GM18870 (cell line): ENCODE measurements around the gene CDKAL1.

Experiments used
- ATAC-seq: cut with Tn5 transposase; IDR thresholded peaks from one replicate; pipeline ENCODE4 v1.9.1; 2021; ENCODE audit warnings: moderate library complexity; ENCODE audit not compliant: unreplicated experiment

The CDKAL1 gene

GRCh38 chr6:21123507-21124436 lies 589.5 kb downstream of the CDKAL1 start:
- no peak for ATAC-seq

DNA sequence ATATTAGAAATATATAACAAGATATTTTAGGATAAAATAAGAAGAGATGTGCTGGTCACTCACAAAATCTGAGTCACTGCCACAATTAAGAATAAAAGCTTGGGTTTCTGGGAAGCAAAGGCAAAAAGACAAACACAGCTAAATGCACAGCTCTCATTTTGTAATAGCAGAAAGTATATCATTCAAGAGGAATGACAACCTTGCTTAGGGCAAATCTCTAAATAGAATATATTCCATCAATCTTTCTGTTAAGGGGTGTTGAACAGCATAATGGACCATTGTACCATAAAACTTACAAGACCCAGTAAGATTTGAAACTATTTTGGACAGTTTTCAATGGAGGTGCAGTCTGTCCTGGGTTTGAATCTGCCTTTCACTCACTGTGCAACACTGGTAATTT lies 594.3 kb downstream of the CDKAL1 start:
- no peak for ATAC-seq

DNA sequence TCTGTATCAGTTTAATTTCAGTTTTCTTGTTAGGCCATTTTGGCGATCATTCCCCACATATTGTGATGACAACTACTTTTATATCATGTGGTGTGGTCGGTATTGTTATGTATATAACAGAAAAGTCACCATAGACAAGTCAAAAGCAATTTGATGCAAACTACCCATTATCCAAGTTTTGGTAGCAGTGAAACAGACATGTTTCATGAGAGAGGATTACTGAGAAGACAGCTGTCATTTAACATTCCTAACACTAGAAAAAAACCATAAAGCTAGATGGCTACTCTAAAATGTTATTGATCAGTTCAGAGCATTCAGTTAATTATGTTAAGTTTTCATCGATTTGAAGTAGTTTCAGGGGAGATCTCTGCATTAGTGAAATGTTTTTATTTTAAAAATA lies 597.1 kb downstream of the CDKAL1 start:
- no peak for ATAC-seq

GRCh38 chr6:21132446-21132845 lies 598.2 kb downstream of the CDKAL1 start:
- ATAC-seq, result no peak

DNA sequence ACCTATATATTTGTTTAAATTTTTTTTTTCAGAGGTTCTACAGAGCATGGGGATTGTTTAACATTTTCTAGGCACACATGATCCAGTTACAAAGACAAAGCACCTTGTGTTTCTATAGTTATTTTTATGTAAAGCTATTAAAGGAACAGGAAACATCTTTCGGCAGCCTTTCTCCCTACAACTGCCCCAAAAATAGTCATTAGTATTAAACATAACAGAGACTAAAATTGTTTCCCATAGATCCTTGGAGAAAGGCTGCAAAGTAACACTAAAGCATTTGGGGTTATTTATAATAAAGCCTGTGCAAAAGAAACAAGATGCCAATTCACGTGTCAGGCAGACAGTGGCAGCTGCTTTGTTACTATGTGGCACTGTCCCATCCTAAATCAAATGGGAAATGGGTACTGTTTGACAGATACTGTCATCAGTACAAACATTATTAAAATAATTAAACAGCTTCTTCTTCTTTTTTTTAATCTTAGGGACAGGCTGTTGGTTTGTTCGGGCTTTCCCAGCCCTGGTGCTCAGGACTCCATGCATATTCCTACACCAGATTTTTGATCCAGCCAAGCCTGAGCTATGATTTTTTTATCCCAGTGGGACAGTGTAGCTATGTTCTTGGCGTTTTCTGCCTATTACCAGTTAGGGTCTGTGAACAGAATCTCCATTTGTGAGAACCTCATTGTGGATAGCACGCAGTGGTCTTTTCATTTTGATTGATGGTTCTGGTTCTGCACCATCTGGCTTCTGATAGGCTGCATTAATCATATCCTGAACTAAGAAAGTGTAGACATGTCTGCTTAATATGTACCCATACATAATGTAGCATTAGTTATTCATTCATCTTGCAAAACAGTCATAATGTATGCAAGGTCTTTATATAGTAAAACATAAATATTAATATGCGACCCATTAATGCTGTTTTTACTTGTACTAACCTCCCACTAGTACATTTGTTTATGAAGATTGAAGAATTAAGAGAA lies 598.9 kb downstream of the CDKAL1 start:
- no peak for ATAC-seq

DNA sequence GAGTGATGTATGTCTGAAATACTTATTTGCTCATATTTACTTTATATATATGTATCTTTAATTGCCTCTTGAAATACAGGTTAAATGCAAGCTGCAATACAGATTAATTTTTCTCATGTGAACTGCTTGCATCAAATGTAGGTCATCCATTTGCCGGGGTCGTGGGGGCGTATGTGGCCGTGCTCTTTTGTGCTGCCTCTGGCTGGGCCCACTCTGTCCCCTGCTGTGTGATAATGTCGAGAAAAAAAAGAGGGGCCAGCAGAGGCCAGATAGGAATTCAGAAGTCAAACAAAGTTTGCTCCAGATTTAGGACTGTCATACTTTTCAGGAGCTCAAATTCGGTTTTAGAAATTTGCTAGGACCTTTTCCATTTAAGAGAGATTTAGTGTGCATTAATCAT lies 599.6 kb downstream of the CDKAL1 start:
- no peak for ATAC-seq

DNA sequence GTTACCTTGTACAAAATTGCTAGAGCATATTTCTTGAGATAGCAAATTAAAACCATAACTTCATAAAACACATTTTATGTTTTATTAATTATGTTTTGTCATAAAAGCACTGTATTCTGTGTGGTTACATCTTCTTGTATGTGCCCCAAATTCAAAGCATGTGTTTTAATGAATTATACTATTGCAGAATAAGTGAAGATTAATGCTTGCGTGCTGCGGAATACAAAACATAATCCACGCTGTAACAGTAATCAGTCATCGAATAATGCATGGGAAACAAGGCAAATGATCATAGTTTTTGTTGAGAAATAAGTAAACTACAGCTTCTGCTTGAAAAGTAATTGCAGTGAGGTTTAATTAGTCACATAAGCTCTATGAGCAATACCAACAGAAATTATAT lies 600.1 kb downstream of the CDKAL1 start:
- ATAC-seq, result no peak

GRCh38 chr6:21135484-21136013 lies 601.3 kb downstream of the CDKAL1 start:
- ATAC-seq, result no peak

- no peak for ATAC-seq
Measured at GRCh38 chr6:21137700-21138335, 603.6 kb downstream of the CDKAL1 start.

DNA sequence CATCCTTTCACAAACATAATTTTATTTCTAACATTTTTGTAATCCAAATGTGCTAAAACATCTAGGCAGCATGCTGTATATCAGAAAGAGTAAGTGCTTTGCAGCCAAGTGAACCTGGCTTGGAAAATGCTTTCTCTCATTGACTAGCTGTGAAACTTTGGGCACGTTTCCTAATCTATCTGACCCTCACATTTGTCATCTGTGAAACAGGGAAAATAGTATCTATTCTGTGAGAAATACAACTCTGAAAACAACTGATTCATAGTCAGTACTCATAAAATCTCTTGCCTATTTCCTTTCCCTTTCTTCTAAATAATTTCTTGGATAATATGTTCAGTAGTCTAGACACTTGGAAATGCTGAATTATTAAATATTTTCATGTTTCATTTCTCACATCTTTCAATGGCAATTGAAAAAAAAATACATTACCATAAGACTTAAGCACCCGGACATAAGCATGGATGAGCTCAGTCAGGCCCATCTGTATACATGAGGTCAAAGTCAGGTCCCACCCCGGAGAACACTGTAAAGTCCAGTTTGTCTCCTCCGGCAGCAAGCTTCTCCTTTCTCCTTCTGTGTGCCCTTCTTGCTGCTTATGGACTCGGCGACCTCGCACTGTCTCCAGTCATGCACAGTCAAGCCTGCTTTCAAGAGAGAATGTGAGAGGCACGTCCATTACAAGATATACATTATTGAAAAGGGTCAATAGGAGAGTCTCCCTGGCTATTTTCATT lies 604.2 kb downstream of the CDKAL1 start:
- ATAC-seq, result no peak

DNA sequence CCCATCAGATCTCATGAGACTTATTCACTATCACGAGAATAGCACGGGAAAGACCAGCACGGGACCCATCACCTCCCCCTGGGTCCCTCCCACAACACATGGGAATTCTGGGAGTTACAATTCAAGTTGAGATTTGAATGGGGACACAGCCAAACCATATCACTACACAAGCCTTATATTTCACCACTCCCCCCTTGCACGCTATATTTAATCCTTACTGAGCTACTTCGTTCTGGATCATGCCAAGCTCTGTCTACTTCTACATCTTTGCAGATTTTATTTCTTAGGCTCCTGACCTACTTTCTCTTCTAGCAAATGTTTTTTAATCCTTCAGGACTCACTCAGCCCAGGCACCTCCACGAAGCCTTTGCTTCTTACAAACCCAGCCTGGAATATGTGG lies 606.7 kb downstream of the CDKAL1 start:
- ATAC-seq, result no peak

- ATAC-seq, result no peak
Measured at GRCh38 chr6:21141616-21142303, 607.5 kb downstream of the CDKAL1 start.

- ATAC-seq, result no peak
Measured at GRCh38 chr6:21142741-21143140, 608.5 kb downstream of the CDKAL1 start.

DNA sequence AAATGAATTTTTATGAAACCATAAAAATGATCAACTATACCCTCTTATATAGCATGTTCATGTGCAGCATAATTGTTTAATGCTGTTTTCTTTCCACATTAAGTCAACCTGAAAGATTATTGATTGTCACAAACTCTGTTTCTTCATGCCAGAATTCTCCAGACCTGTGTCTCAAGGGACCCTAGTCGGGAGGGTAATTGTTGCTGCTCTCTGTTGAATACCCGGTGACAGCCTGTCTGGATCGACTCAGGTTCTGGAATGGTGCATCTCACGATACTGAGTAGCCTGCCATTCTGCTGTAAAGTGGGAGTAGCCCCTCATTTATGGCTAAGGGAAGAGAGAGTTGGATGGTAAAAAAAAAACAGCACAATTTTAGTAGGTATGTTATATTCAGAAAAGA lies 609.4 kb downstream of the CDKAL1 start:
- no peak for ATAC-seq

DNA sequence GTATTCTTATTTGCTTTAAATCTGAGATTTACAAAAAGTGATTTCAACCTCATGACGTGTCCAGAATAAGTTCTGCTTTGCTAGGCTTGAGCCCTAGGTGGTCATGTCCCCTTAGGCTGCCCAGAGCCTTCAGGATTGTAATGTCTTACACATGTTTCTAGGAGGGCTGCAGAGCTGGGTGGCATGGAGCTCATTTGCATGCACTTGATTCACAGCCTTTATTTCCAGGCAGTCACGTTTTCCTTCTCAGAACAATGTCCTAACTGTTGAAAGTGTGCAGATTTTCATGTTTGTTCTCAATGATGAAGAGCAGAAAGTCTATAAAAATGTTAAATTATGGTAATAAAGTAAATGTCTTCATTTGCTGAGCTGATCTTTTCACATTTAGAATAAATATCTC lies 610.7 kb downstream of the CDKAL1 start:
- no peak for ATAC-seq

DNA sequence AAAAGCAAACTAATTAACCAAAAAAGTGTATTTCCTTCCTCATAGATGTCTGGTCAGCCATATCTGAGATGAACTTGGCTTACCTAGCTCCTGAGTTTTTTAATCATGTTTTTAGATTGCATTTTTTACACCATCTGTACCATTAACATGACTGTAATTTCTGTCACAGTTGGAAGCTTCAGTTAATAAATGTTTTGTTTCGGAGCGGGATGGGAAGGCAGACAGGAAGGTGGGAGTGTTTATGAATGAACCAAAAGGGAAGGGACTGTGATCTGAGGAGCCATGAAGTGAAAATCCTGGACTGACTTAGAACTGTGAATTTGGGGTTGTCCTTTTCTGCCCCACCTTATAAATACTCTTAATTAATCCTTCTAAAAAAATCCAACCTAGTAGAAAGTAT lies 613.7 kb downstream of the CDKAL1 start:
- ATAC-seq, result no peak

- no peak for ATAC-seq
Measured at GRCh38 chr6:21149470-21149869, 615.2 kb downstream of the CDKAL1 start.

GRCh38 chr6:21150667-21151066 lies 616.4 kb downstream of the CDKAL1 start:
- no peak for ATAC-seq

DNA sequence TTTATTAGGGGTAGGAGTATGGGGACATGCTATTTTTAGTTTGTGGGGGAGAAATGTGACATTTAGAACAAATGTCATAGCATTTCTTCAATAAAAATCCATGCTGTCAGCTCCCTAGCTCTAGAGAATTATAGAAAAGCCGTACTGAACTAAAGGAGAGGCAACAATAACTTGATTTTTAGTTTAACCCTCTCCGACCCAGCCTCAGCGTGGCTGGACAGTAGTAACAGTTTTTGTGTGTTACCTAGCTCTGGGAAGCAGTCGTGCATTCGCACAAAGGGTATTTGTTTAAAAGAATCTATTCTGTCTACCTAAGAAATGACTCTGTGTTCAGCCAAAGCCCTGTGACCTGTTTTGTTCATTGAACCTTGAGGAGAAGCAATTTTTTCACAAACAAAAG lies 616.9 kb downstream of the CDKAL1 start:
- no peak for ATAC-seq

GRCh38 chr6:21151530-21151929 lies 617.3 kb downstream of the CDKAL1 start:
- ATAC-seq, result no peak
